Neural cell (in vitro differentiated cells): Measurements from ENCODE around the gene DPM2. TPM values are rescaled to one million over a fixed set of nuclear protein-coding genes. Genes with fewer than 3 reads are reported as not detected.

ENCODE experiments used
- H2AFZ ChIP-seq: fragments of 200-600, 300-800 bp; sonication (generic), shearing (Covaris generic); 2 replicates; pipeline ENCODE4 v1.6.0; 2014; ENCODE audit warnings: low read depth, mild to moderate bottlenecking, antibody characterized with exemption, low read length, moderate library complexity
- H3F3A ChIP-seq: fragments of 200-600 bp; shearing (Covaris generic); 2 replicates; pipeline ENCODE4 v1.6.1; 2016; ENCODE audit warnings: mild to moderate bottlenecking, moderate library complexity, mixed read lengths, antibody characterized with exemption, low read length; ENCODE audit not compliant: insufficient read depth, poor library complexity, severe bottlenecking
- H3K27ac ChIP-seq: fragments of 200-600, 300-800 bp; sonication (generic), shearing (Covaris generic); 2 replicates; pipeline ENCODE4 v1.5.1; 2014; ENCODE audit warnings: mild to moderate bottlenecking, low read length, moderate library complexity
- H3K27me3 ChIP-seq: fragments of 300-800, 200-600 bp; sonication (generic), shearing (Covaris generic); 2 replicates; pipeline ENCODE4 v1.6.0; 2014; ENCODE audit warnings: mild to moderate bottlenecking, low read depth, low read length, moderate library complexity; ENCODE audit not compliant: insufficient read depth
- H3K36me3 ChIP-seq: fragments of 300-800, 200-600 bp; sonication (generic), shearing (Covaris generic); 2 replicates; pipeline ENCODE4 v1.5.1; 2014; ENCODE audit warnings: mild to moderate bottlenecking, antibody characterized with exemption, low read length, moderate library complexity; ENCODE audit not compliant: insufficient read depth
- H3K4me2 ChIP-seq: fragments of 300-800, 200-600 bp; sonication (generic), shearing (Covaris generic); 2 replicates; pipeline ENCODE4 v1.6.0; 2014; ENCODE audit warnings: mild to moderate bottlenecking, low read length
- H3K4me3 ChIP-seq: fragments of 300-800, 200-600 bp; sonication (generic), shearing (Covaris generic); 2 replicates; pipeline ENCODE4 v1.5.1; 2014; ENCODE audit warnings: mild to moderate bottlenecking, low read length, moderate library complexity
- H3K79me2 ChIP-seq: fragments of 200-600 bp; shearing (Covaris generic); replicated peaks from 2 replicates; pipeline ENCODE4 v1.6.0; 2014; ENCODE audit warnings: mild to moderate bottlenecking, low read length, moderate library complexity; ENCODE audit not compliant: insufficient read depth
- H3K9ac ChIP-seq: fragments of 300-800, 200-600 bp; sonication (generic), shearing (Covaris generic); 2 replicates; pipeline ENCODE4 v1.6.1; 2016; ENCODE audit warnings: mild to moderate bottlenecking, low read length, mixed read lengths
- H3K9me2 ChIP-seq: fragments of 200-600 bp; shearing (Covaris generic); 2 replicates; pipeline ENCODE4 v1.6.1; 2016; ENCODE audit warnings: mild to moderate bottlenecking, low read length, mixed read lengths; ENCODE audit not compliant: insufficient read depth
- H3K9me3 ChIP-seq: fragments of 200-600, 300-800 bp; sonication (generic), shearing (Covaris generic); 2 replicates; pipeline ENCODE4 v1.6.1; 2016; ENCODE audit warnings: mild to moderate bottlenecking, mixed run types, low read length, moderate library complexity, mixed read lengths
- H4K20me1 ChIP-seq: fragments of 200-600 bp; shearing (Covaris generic); 2 replicates; pipeline ENCODE4 v1.6.1; 2016; ENCODE audit warnings: mild to moderate bottlenecking, mixed run types; ENCODE audit not compliant: insufficient read depth
- EP300 ChIP-seq: fragments of 450-650 bp; conservative IDR thresholded peaks from 2 replicates; pipeline ENCODE4 v1.6.1; 2014; ENCODE audit warnings: antibody characterized with exemption, mild to moderate bottlenecking, moderate library complexity; ENCODE audit not compliant: poor library complexity, severe bottlenecking
- EZH2 ChIP-seq: fragments of 200-600, 300-800 bp; shearing (Covaris generic), sonication (generic); IDR thresholded peaks from 2 replicates; pipeline ENCODE4 v1.6.1; 2014; ENCODE audit warnings: antibody characterized with exemption, low read length, borderline replicate concordance, mild to moderate bottlenecking; ENCODE audit not compliant: insufficient read depth, poor library complexity, severe bottlenecking
- MXI1 ChIP-seq: fragments of 450-650 bp; conservative IDR thresholded peaks from 2 replicates; pipeline ENCODE4 v1.6.1; 2014; ENCODE audit warnings: antibody characterized with exemption, mild to moderate bottlenecking; ENCODE audit not compliant: poor library complexity, severe bottlenecking
- POLR2AphosphoS5 ChIP-seq: IDR thresholded peaks from 2 replicates; pipeline ENCODE4 v1.6.1; 2012
- RAD21 ChIP-seq: fragments of 450-650 bp; conservative IDR thresholded peaks from 2 replicates; pipeline ENCODE4 v1.6.1; 2014; ENCODE audit warnings: antibody characterized with exemption, mild to moderate bottlenecking, moderate library complexity
- polyA plus RNA-seq: library from polyadenylated mRNA; depleted of rRNA; stranded (reverse); fragments of >200 nt; gene quantifications from 2 replicates; pipeline ENCODE4 v1.2.3, GENCODE V29; 2014
- TF ChIP-seq, protein P1 (sequence below): IDR thresholded peaks from 2 replicates; pipeline ENCODE4 v1.6.1; 2012; ENCODE audit warnings: borderline replicate concordance
- TF ChIP-seq, protein P2 (sequence below): fragments of 450-650 bp; IDR thresholded peaks from 2 replicates; pipeline ENCODE4 v1.5.1; 2014; ENCODE audit warnings: antibody characterized with exemption, mild to moderate bottlenecking, moderate library complexity; ENCODE audit not compliant: poor library complexity, severe bottlenecking

The DPM2 gene
- polyA plus RNA-seq, 1 donor from 2014 or later: 30.5 TPM

DNA sequence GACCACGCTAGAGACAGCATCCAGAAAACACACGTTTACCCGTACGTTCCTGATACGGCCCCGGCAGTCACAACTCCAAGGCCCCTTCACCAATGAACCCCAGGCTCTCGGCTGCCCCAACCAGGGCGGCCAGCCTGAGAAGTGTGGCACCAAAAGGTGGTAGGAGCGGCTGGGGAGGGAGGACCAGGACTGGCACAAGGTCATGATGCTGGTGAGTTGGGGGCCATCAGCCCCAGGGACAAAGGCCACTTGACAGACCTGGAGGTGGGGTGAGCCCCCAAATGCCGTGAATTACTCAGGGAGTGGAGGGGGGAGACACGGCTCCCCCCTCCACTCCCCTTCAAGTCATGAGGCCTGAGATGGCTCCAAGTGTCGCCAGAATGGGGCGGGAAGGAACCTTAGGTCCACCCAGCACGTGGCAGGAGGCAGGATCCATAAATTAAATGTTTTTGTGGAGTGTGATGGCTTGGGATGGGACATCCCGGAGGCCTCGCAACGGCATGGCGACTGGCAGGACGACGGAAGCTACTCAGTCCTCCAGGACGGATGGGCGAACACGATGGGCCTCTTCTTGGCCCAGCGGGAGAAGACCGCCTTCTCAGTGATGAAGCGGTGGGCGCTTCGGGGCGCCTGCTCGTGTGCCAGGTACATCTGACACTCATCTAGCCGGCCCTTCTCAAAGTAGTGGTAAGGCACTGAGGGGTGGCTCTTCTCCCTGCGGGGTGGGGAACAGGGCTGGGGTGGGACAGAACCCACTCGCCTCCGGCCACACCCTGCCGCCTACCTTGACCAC is 29.6 kb downstream of the DPM2 start:
- Histone ChIP-seq H3F3A (no peaks in the 10 kb centered on the region), H3K4me3 (no peak overlapping the region), H3K9me3 (no peaks in the 10 kb centered on the region), H3K9me2 (no peaks in the 10 kb centered on the region), H3K9ac (no peak overlapping the region), H4K20me1 (no peaks in the 10 kb centered on the region), H2AFZ (no peak overlapping the region), H3K4me2 (no peak overlapping the region), H3K79me2 (no peaks in the 10 kb centered on the region), H3K27ac (no peak overlapping the region), H3K27me3 (no peaks in the 10 kb centered on the region), H3K36me3 (no peaks in the 10 kb centered on the region)
- no peak for TF ChIP-seq MXI1
- TF ChIP-seq, protein P1, sequence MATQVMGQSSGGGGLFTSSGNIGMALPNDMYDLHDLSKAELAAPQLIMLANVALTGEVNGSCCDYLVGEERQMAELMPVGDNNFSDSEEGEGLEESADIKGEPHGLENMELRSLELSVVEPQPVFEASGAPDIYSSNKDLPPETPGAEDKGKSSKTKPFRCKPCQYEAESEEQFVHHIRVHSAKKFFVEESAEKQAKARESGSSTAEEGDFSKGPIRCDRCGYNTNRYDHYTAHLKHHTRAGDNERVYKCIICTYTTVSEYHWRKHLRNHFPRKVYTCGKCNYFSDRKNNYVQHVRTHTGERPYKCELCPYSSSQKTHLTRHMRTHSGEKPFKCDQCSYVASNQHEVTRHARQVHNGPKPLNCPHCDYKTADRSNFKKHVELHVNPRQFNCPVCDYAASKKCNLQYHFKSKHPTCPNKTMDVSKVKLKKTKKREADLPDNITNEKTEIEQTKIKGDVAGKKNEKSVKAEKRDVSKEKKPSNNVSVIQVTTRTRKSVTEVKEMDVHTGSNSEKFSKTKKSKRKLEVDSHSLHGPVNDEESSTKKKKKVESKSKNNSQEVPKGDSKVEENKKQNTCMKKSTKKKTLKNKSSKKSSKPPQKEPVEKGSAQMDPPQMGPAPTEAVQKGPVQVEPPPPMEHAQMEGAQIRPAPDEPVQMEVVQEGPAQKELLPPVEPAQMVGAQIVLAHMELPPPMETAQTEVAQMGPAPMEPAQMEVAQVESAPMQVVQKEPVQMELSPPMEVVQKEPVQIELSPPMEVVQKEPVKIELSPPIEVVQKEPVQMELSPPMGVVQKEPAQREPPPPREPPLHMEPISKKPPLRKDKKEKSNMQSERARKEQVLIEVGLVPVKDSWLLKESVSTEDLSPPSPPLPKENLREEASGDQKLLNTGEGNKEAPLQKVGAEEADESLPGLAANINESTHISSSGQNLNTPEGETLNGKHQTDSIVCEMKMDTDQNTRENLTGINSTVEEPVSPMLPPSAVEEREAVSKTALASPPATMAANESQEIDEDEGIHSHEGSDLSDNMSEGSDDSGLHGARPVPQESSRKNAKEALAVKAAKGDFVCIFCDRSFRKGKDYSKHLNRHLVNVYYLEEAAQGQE: no peak
- TF ChIP-seq POLR2AphosphoS5: no peak

DNA sequence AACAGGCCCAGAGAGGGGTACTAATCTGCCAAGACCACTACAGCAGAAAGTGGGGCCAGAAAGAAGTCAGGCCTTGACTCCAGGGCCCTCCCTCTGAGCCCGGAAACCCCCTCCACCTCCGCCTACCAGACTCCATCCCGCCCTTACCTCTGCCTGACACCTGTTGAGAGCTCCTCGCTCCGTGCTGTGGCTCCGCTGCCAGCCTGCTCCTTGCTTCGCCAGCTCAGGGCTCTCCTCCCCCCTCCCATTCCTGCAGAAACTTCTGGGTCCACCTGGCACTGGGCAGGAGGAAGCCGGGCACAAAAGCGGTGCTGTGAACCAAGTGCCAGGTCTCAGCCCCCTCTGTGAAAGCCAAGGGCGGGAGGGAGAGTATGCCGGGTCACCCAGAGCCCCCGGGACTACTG is 31.9 kb downstream of the DPM2 start:
- Histone ChIP-seq H3K9ac (no peak overlapping the region), H3K27me3 (no peaks in the 10 kb centered on the region), H3K36me3 (no peaks in the 10 kb centered on the region), H3F3A (no peaks in the 10 kb centered on the region), H4K20me1 (no peaks in the 10 kb centered on the region), H3K79me2 (no peaks in the 10 kb centered on the region), H3K4me3 (no peak overlapping the region), H3K9me3 (no peaks in the 10 kb centered on the region), H2AFZ (no peak overlapping the region), H3K4me2 (no peak overlapping the region), H3K9me2 (no peaks in the 10 kb centered on the region), H3K27ac (no peak overlapping the region)
- TF ChIP-seq, protein P2, sequence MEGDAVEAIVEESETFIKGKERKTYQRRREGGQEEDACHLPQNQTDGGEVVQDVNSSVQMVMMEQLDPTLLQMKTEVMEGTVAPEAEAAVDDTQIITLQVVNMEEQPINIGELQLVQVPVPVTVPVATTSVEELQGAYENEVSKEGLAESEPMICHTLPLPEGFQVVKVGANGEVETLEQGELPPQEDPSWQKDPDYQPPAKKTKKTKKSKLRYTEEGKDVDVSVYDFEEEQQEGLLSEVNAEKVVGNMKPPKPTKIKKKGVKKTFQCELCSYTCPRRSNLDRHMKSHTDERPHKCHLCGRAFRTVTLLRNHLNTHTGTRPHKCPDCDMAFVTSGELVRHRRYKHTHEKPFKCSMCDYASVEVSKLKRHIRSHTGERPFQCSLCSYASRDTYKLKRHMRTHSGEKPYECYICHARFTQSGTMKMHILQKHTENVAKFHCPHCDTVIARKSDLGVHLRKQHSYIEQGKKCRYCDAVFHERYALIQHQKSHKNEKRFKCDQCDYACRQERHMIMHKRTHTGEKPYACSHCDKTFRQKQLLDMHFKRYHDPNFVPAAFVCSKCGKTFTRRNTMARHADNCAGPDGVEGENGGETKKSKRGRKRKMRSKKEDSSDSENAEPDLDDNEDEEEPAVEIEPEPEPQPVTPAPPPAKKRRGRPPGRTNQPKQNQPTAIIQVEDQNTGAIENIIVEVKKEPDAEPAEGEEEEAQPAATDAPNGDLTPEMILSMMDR: no peak
- TF ChIP-seq POLR2AphosphoS5: no peak
- no peak for TF ChIP-seq EP300
- no peak for TF ChIP-seq RAD21
- TF ChIP-seq EZH2: no peak
